Omental fat pad (tissue), 4 donors: Measurements from ENCODE around the gene USP31. TPM values are rescaled to one million over a fixed set of nuclear protein-coding genes. Genes with fewer than 3 reads are reported as not detected.

Experiments used
- ATAC-seq: fragments of 150-250 bp; one replicate; pipeline ENCODE4 v1.9.1; 2016; ENCODE audit warnings: mild to moderate bottlenecking, moderate library complexity; ENCODE audit not compliant: low FRiP score
- DNase-seq: peaks from one replicate; pipeline ENCODE4 v3.0.0-alpha.2; 2019; ENCODE audit warnings: low spot score
- CTCF ChIP-seq, 3 donors: fragments of 450-650 bp; IDR thresholded peaks; one replicate each; pipeline ENCODE4 v1.5.1; 2016 to 2017; ENCODE audit warnings: antibody characterized with exemption in 3 of 3, mild to moderate bottlenecking in 3 of 3, moderate library complexity in 2 of 3
- total RNA-seq, 4 donors: library from RNA; depleted of rRNA; stranded (reverse); fragments of >200 nt; gene quantifications; one replicate each; pipeline ENCODE4 v1.1.0, GENCODE V29; 2016

Gene USP31
- total RNA-seq, 4 donors from 2014 or later: 12.7 to 17.5 (median 15.9) TPM

GRCh38 chr16:23064639-23065038 is 84.6 kb downstream of the USP31 start:
- DNase-seq: no peak
- TF ChIP-seq CTCF (IDR thresholded peaks at IDR 0.05): no peak
- peak; percentile 35 for ATAC-seq

- ATAC-seq: no peak
- DNase-seq: no peak
- no peak for TF ChIP-seq CTCF (IDR thresholded peaks at IDR 0.05)
Measured at GRCh38 chr16:23062524-23062923, 86.7 kb downstream of the USP31 start.

GRCh38 chr16:23061669-23062068 is 87.6 kb downstream of the USP31 start:
- DNase-seq (no peak), ATAC-seq (no peak)
- no peak for TF ChIP-seq CTCF (IDR thresholded peaks at IDR 0.05)

GRCh38 chr16:23060458-23061320 is 88.6 kb downstream of the USP31 start:
- peak; percentile 46 for ATAC-seq
- peak; percentile 73 for DNase-seq
- peak in 1 of 3 donors; percentile 11 for TF ChIP-seq CTCF (IDR thresholded peaks at IDR 0.05)

GRCh38 chr16:23059433-23059832 is 89.8 kb downstream of the USP31 start:
- no peak for TF ChIP-seq CTCF (IDR thresholded peaks at IDR 0.05)
- ATAC-seq: no peak
- DNase-seq: no peak

- ATAC-seq (no peak), DNase-seq (no peak)
- no peak for TF ChIP-seq CTCF (IDR thresholded peaks at IDR 0.05)
Measured at GRCh38 chr16:23058576-23058975, 90.7 kb downstream of the USP31 start.

- TF ChIP-seq CTCF (IDR thresholded peaks at IDR 0.05): no peak
- no peak for ATAC-seq
- DNase-seq: no peak
Measured at GRCh38 chr16:23057013-23057596, 92.1 kb downstream of the USP31 start.
